ENCODE data around the gene SUSD4. TPM values are rescaled to one million over a fixed set of nuclear protein-coding genes. Genes with fewer than 3 reads are reported as not detected.

SUSD4 gene
- total RNA-seq, 4 donors from 2014 or later: 2.2 to 5.3 (median 2.5) TPM

DNA sequence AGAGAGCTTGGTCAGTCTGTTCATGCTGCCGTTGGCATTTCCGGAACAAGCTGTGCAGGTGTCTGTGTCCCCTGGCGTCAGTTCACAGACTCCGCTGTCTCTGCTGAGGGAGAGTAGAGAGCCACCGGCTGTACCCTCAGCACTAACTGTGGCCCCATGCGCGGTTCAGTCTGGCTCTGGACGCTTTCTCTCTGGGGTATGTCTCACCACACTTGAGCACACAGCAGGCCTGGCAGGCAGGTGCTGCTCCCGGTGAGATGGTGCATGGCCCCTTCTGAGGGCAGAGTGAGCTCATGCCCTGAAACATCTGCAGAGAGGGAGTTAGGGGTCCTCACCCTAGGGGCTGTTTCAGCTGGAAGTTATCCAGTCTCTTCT is 161.0 kb downstream of the SUSD4 start:
- ATAC-seq: no peak

DNA sequence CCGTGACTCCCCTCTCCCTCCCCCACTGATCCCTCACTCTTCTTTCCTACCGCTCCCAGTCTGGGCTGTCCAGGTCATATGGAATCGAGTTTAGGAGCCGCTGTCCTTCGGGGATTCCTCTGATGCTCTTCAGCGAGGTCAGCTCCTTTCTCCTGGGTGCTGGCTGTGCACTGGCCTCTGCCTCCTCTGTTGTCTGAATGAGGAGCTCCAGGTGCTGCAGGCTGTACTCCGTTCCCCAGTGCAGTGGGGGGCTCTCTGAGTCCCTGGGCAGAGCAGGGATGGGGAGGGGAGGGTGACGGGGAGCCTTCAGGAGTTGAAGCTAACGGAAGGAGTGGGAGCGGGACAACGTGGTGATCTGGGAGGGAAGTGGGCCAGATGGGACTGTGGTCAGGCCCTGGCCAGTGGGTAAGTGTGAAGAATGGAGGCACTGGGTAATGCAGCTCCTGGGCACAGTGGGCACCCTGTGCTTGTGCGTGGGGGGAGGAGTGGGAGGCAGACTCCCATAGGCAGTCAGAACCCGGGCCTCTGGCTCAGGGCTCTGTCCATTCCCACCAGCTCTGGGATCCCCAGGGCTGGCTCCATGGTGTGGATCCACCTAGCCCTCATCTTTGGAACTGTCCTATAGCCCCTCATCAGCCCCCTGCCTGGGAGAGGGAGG is 161.5 kb downstream of the SUSD4 start:
- WGBS, 2 donors (ENCODE audit: low coverage in 1 of 2): 41 to 91% methylated on average over 5 to 6 of the region's 13 CpGs
- H3K27ac ChIP-seq: no peak overlapping the region
- no peaks in the 10 kb centered on the region for H3K36me3 ChIP-seq
- TF ChIP-seq, protein P1, sequence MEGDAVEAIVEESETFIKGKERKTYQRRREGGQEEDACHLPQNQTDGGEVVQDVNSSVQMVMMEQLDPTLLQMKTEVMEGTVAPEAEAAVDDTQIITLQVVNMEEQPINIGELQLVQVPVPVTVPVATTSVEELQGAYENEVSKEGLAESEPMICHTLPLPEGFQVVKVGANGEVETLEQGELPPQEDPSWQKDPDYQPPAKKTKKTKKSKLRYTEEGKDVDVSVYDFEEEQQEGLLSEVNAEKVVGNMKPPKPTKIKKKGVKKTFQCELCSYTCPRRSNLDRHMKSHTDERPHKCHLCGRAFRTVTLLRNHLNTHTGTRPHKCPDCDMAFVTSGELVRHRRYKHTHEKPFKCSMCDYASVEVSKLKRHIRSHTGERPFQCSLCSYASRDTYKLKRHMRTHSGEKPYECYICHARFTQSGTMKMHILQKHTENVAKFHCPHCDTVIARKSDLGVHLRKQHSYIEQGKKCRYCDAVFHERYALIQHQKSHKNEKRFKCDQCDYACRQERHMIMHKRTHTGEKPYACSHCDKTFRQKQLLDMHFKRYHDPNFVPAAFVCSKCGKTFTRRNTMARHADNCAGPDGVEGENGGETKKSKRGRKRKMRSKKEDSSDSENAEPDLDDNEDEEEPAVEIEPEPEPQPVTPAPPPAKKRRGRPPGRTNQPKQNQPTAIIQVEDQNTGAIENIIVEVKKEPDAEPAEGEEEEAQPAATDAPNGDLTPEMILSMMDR (IDR thresholded peaks at IDR 0.05): no peak
- TF ChIP-seq POLR2A (IDR thresholded peaks at IDR 0.05) (no peak), POLR2AphosphoS5 (IDR thresholded peaks at IDR 0.05) (no peak), EP300 (IDR thresholded peaks at IDR 0.05) (no peak)
- H3K4me1 ChIP-seq: no peaks in the 10 kb centered on the region
- H3K4me3 ChIP-seq: no peak overlapping the region
- H3K27me3 ChIP-seq: peaks cover 18% of the 10 kb centered on the region
- ATAC-seq: no peak
- no peaks in the 10 kb centered on the region for H3K9me3 ChIP-seq

More for the DNA sequence above, 161.0 kb downstream of the SUSD4 start:
- no peaks in the 10 kb centered on the region for H3K4me1 ChIP-seq
- no peaks in the 10 kb centered on the region for H3K9me3 ChIP-seq
- H3K27me3 ChIP-seq: peaks cover 18% of the 10 kb centered on the region
- H3K27ac ChIP-seq: no peak overlapping the region
- H3K36me3 ChIP-seq: no peaks in the 10 kb centered on the region
- H3K4me3 ChIP-seq: no peak overlapping the region
- TF ChIP-seq POLR2A (IDR thresholded peaks at IDR 0.05): no peak
- TF ChIP-seq EP300 (IDR thresholded peaks at IDR 0.05): no peak
- TF ChIP-seq POLR2AphosphoS5 (IDR thresholded peaks at IDR 0.05): no peak
- TF ChIP-seq, protein P1 (IDR thresholded peaks at IDR 0.05): no peak
- no CpG with 5 or more reads among the region's 9 CpGs for WGBS, 2 donors (ENCODE audit: low coverage in 1 of 2)

DNA sequence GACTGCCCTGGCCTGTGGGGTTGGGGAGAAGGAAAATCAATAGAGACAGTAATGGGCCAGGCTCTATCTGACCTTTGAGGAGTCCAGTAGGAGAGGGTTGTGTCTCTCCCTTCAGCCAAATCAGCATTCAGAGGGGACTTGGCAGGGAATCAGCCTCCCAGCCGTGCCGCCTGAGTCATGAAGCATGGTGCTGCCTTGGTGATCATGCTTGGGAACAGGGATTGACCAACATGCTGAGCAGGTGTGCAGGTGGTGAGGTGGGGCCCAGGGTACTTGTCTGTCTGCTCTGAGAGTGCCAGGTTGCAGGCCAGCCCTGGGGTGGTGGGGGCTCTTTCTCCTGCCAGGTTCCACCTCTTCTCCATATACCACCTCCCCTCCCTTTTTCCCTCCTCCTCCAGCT is 162.0 kb downstream of the SUSD4 start:
- no peak for ATAC-seq
- Histone ChIP-seq H3K4me1 (no peaks in the 10 kb centered on the region), H3K4me3 (no peak overlapping the region), H3K9me3 (no peaks in the 10 kb centered on the region), H3K36me3 (no peaks in the 10 kb centered on the region), H3K27ac (no peak overlapping the region), H3K27me3 (peaks cover 18% of the 10 kb centered on the region)
- TF ChIP-seq EP300 (IDR thresholded peaks at IDR 0.05) (no peak), POLR2AphosphoS5 (IDR thresholded peaks at IDR 0.05) (no peak)
- TF ChIP-seq, protein P1 (IDR thresholded peaks at IDR 0.05): no peak
- 94% methylated on average over 2 of the region's 2 CpGs; no CpG with 5 or more reads in 1 of the 2 donors for WGBS, 2 donors (ENCODE audit: low coverage in 1 of 2)

DNA sequence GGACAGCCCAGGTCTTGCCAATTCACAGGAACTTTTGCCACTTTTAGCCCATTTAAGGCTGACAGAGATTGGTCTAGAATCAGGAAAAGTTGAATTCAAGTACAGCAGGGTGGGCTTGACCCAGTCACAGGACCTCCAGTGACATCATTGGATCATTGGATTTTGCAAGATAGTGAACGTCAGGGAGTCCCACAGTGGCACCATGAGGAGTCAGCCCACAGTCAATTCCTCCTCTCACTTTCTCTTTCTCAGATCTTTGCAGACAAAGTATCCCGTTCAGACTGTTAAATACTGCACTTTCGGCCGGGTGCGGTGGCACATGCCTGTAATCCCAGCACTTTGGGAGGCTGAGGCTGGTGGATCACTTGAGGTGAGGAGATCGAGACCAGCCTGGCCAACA is 163.1 kb downstream of the SUSD4 start:
- Histone ChIP-seq H3K4me1 (no peaks in the 10 kb centered on the region), H3K36me3 (no peaks in the 10 kb centered on the region), H3K27ac (no peak overlapping the region), H3K4me3 (no peak overlapping the region), H3K9me3 (no peaks in the 10 kb centered on the region), H3K27me3 (peaks cover 18% of the 10 kb centered on the region)
- no peak for ATAC-seq
- 71% methylated on average over 1 of the region's 6 CpGs; no CpG with 5 or more reads in 1 of the 2 donors for WGBS, 2 donors (ENCODE audit: low coverage in 1 of 2)
- TF ChIP-seq POLR2AphosphoS5 (IDR thresholded peaks at IDR 0.05): no peak
- no peak for TF ChIP-seq POLR2A (IDR thresholded peaks at IDR 0.05)
- TF ChIP-seq, protein P1 (IDR thresholded peaks at IDR 0.05): no peak
- TF ChIP-seq EP300 (IDR thresholded peaks at IDR 0.05): no peak

DNA sequence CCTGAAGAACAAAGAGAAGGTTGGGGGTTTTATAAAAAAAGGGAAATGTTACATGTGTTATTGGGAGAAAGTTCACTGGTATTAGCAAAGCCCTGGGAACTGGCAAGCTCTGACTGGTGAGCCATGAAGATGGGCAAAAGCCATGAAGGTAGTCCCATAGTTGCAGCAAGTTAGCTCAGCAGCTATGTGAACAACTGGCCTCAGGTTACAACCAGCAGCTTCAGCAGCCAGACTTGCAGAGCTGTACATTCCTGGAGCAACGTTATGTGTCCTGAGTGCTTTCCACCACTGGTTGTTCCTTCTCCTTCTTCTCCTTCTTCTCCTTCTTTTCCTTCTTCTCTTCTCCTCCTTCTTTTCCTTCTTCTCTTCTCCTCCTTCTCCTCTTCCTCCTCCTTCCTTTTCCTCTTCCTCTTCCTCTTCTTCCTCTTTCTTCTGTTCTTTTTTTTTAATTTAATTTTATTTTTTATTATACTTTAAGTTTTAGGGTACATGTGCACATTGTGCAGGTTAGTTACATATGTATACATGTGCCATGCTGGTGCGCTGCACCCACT is 164.8 kb downstream of the SUSD4 start:
- 36 to 45% methylated on average over 1 of the region's 2 CpGs for WGBS, 2 donors (ENCODE audit: low coverage in 1 of 2)
- ATAC-seq: no peak
- Histone ChIP-seq H3K27me3 (peaks cover 18% of the 10 kb centered on the region), H3K4me1 (no peaks in the 10 kb centered on the region), H3K9me3 (no peaks in the 10 kb centered on the region), H3K36me3 (no peaks in the 10 kb centered on the region), H3K27ac (no peak overlapping the region), H3K4me3 (no peak overlapping the region)
- no peak for TF ChIP-seq EP300 (IDR thresholded peaks at IDR 0.05)
- no peak for TF ChIP-seq POLR2AphosphoS5 (IDR thresholded peaks at IDR 0.05)
- TF ChIP-seq, protein P1 (IDR thresholded peaks at IDR 0.05): no peak
- TF ChIP-seq POLR2A (IDR thresholded peaks at IDR 0.05): no peak

Data from gastroesophageal sphincter (tissue), 4 donors.